NCI-H446 treated with DMSO at 0.1 percent for 48 hours (cell line): ENCODE results near the gene ACSL3.

Experiments used
- DNase-seq: peaks from one replicate; lab custom pipeline; 2025; lab: John Stamatoyannopoulos, UW

Gene ACSL3

DNA sequence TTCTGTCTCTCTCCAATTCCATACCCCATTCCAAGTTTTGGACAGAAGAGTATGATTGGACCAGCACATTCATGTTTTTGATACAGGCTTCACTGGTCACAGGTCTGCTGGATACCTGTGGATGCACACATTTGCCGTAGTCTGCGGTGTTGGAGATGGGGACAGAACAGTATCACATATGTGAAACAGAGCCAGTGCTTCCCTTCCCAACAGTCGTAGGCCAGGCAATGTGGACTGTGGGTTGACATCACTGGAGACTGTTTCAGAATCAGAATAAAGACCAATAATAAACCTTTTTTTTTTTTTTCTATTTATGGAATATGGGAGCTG is 18.7 kb downstream of the ACSL3 start:
- no peak for DNase-seq

DNA sequence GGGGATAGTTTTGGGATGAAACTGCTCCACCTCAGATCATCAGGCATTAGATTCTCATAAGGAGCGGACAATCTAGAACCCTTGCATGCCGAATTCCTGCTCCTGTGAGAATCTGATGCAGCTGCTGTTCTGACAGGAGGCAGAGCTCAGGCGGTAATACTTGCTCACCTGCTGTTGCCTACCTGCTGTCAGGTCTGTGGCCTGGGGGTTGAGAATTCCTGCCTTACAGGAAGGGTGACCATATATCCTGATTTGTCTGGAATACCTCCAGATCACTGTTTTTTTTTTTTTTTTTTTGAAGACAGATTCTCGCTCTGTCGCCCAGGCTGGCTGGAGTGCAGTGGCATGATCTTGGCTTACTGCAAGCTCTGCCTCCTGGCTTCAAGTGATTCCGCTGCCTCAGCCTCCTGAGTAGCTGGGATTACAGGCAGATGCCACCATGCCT is 21.7 kb downstream of the ACSL3 start:
- DNase-seq: no peak

DNA sequence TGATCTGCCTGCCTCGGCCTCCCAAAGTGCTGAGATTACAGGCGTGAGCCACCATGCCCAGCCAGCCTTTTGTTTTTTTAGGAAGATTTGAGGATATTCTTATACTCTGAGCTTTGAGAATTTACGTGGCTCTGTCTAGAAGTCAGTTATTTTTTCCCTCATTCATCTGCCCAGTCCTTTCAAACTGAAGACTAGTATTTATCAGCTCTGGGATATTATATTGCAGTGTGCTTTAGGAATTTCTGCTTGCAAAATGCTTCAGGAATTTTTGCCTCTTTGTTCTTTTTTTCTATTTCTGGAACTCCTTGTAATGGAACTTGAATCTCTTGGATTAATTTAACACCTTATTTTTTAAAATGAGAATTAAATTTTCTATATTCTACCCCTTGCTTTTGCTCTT is 22.6 kb downstream of the ACSL3 start:
- DNase-seq: no peak

DNA sequence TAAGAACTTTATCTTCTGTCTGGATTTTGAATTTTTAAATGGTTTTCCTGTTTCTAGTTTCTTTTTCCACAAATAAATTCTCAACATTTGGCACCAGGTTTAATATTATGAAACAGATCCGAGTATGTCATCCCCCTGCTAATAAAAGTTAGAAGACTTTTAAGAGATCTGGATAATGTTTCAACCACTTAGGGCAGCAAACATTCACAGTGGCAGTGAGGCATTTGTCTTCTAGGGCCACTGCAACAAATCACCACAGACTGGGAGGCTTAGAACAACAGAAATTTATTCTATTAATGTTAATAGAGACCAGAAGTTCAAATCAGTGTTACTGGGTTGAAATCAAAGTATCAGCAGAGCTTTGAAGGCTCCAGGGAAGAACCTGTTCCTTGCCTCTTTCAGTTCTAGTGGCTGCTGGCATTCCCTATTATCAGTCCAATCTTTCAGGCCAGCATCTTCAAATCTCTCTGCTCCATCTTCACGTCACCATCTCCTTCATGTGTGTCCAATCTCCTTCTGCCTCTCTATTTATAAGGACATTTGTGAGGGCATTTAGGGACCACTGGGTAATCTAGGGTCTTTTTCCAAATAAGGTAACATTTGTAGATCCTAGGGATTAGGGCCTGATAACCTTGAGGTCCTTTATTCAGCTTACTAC is 23.4 kb downstream of the ACSL3 start:
- DNase-seq: no peak

DNA sequence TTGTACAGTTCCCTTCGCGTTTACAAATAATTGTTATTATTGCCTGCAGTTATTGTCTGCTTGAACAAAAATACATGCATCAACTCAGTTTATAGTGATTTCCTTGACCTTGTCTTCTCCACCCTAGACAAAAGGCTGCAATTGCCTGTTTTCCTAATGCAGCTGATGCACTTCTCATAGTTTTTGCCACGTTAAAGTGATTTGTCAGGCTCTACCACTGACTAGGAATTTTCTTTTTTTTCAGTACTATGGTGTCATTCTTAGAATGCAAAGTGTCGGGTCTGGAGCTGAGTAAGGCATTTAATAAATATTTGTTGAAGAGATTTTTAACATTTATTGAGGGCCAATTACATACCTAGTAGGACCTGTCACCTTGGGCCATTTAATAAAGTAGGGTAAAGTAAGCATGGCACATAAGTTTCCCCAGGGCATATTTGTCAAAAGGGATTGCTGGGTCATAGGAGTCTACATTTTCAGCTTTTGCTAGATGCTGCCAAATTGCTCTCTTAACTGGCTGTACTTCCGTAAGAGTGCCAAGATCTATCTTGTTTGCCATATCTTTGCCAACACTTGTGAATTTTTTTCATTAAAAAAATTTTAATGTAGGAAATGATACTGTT is 24.1 kb downstream of the ACSL3 start:
- DNase-seq: peak; percentile 50

DNA sequence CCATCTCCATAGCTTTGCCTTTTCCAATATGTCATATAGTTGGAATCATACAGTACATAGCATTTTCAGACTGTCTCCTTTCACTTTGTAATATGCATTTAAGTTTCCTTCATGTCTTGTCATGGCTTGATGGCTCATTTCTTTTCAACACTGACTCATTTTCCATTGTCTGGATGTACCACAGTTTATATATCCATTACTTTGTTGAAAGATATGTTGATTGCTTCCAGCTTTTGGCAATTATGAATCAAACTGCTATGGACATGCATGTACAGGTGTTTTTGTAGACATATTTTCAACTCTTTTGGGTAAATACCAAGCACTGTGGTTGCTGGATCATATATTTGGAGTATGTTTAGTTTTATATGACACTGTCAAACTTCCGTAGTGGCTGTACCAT is 26.3 kb downstream of the ACSL3 start:
- DNase-seq: no peak

DNA sequence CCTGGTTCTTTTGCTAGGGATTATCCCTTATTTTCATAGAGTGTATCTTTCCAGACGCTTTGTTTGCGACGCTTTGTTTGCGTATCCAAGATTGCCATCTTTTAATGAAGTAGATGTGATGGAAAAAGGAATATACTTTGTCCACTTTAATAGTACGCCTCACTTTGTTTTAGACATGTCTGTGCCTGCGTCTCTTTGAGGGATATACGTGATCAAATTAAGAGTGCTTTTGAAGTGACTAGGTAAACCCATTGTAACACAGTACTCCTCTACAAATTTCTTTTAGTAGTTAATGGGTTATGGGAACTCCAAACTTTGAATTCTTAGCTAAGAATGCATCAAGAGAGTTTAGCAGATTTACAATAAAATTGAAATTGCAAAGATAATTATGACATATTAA is 27.9 kb downstream of the ACSL3 start:
- DNase-seq: no peak

DNA sequence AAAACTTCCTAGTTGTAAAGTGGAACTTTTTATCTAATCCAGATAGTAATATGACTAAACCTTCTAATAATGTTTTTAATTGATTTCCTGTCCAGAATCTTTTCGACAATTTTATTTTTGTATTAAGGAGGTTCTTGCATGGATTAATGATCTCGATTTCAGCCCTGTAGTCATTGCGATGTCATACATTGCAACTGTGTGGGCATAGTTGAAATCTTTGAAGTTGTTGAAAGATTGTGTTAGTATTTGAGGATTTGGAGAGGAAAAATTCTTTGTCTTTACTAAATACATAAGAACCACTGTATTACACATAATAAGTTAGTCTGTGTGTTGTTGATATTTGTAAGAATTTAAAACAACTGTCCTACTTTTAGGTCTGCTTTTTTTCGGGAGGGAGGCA is 31.1 kb downstream of the ACSL3 start:
- DNase-seq: no peak

DNA sequence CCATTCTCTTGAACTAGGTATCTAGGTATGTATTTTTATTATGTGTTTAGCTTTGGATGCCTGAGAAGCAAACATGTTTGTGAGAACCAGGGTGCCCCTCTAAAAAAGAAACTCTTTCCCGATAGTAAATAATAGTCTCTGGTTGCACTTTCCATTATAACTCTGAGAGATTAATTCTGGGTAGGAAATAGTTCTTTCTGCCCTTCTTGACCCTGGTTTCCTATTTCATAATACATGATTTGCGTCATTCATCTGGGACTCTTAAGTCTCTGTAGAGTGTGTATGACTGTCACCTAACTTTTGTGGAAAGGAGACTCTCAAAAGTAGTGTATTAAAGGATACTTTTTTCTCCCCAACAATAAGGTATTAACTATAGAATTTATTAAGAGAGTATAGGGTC is 31.5 kb downstream of the ACSL3 start:
- DNase-seq: no peak

DNA sequence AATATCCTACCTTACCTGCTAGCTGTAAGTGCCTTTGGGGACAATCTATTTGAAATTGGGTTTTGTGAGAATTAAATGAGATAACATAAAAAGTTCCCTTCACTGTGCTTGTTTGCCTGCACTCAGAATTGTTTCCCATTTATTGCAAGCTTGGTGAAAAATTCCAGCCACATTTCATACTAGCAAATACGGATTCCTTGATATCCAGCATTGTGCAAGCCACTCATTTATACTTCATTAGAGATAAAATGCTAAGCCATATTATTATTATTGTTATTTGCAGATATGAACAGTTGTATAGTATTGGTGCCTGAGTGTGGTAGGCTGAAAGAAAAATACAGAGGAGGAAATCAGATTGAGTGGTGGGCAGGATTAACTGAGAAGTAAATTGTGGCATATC is 31.9 kb downstream of the ACSL3 start:
- DNase-seq: no peak

DNA sequence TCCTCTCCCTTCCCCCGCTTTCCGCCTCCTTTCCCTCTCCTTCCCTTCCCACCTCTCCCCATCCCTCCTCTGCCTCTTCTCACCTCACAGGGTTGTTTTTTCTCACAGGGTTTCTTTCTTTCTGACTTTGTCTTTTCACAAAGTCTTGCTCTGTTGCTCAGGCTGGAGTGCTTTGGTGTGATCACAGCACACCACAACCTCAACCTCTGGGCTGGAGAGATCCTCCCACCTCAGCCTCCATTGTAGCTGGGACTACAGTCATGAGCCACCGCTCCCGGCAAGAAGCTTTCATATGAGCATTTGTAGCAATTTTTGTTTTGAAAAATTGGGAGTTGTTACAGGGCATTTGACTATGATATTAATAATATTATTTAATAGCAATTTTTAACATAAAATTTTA is 32.9 kb downstream of the ACSL3 start:
- no peak for DNase-seq

DNA sequence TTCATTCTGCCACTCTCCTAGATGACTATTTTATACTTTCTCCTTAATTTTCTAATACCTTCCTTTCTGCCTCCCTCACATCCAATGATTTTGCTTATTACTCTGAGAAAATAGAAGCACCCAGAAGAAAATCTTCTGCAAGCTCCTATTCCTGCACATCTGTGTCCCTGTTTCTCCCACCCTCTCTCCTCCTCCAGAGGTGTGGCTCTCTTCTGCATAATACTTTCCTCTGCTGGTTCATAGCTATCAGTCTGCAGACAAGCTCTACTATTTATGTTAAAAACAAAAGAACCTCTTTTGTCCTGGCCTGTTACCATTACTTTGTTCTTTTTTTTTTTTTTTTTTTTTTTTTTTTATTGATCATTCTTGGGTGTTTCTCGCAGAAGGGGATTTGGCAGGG is 34.3 kb downstream of the ACSL3 start:
- no peak for DNase-seq

DNA sequence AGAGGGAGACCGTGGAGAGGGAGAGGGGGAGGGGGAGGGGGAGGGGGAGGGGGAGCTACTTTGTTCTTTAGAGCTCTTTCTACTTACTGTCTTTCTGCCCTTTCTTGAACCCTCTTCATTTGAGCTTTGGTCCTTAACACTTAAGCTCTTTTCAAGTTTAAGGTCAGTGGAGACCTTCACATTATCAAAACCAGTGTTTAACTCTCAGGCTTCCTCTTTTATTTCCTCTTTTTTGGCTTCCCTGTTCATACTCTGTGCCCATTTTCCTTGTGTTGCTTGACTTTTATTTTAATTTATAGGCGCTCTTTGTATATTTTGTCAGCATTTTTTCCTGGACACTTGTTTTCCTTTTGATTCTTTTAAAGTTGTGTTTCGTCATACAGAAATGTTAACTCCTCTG is 37.1 kb downstream of the ACSL3 start:
- DNase-seq: no peak

DNA sequence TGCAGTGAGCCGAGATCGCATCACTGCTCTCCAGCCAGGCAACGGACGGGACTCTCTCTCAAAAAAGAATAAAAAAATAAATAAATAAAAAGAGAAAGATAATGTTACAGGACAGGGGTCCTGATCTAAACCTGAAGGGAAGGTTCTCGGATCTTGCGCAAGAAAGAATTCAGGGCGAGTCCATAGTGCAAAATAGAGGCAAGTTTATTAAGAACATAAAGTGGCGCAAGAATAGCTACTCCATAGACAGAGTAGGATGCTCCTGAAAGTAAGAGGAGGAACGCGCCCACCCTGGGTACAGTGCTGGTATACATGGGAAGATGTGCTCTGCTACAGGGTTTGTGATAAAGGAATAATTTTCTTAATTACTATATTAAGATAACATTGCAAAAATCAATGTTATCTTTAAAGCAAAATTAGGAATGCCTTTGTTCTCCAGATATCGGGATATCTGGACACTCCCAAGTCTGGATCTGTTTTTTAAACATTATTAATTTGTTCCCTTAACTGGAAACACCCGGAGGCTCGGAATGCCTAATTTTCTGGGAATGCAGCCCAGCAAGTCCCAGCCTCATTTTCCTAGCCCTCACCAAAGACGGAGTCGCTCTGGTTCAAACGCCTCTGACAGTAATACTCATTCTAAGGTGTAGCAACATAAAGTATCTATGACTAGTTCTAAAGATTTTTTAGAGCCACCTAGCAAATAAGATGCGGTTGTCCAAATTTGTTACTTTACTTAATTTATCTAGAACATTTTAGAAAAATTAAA is 38.8 kb downstream of the ACSL3 start:
- no peak for DNase-seq

DNA sequence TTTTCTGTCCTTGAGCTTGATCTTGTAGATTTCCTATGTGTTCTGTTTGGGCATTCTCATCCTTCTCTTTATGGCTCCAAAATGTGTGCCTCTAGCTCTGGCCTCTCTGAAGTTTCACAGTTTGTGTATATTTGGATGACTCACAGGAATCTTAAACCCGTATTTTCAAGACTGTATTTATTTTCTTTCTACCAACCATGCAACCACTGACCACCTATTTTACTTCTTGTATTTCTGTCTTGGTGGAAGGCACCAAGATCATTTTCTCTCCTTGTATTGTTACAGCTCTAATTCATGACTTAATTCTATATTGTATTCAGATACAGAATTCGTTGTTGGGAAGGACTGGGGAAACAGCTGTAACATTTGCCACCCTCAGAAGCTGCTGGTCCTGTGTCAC is 39.5 kb downstream of the ACSL3 start:
- no peak for DNase-seq

DNA sequence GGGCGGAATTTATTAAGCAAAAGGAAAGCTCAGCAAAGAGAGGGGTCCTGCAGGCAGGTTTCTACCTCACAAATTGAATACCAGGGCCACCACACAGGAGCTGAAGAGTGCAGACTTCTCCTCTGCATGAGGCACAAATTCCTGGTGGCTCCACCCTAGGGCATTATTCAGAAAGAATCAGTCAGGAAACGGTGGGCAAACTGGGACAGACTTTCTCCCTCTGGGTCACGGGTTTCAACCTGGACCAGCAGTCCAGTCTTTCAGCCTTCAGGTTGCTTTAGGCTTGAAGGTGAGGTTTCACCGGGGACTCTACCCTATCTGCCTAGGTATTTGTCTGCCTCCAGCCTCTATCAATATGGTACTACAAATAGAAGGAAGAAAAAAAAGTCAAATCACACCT is 41.8 kb downstream of the ACSL3 start:
- DNase-seq: no peak

DNA sequence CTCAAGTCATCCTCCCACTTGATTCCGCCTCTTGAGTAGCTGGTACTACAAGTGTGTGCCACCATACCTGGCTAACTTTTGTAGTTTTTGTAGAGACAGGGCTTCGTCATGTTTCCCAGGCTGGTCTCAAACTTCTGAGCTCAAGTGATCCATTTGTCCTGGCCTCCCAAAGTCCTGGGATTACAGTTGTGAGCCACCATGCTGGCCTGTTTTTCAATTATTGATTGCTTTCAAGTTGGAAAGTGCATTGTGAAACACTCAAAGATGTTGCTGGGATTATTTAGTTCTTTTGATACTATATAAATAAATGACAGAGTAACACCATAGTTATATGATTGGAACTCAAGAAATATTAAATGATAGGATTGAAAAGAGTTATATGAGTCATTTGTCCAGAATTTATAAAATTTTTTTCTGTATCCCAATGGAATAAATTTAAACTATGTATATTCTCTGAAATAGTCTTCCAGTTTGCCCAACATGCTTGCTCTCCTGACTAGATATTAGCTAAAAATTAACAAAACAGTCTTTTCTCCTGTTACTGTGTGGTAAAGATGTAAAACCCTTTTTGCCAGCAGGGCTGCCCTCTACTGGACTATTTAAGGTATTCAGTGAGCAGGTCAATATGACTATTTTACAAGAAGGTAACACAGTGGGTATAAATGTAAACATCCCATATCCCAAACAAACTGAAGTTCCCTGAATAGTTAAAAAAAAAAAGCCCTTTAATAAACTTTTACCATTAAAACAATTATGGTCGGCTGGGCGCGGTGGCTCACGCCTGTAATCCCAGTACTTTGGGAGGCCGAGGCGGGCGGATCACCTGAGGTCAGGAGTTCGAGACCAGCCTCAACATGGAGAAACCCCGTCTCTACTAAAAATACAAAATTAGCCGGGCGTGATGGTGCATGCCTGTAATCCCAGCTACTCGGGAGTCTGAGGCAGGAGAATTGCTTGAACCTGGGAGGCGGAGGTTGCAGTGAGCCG is 42.7 kb downstream of the ACSL3 start:
- DNase-seq: peak; percentile 10

DNA sequence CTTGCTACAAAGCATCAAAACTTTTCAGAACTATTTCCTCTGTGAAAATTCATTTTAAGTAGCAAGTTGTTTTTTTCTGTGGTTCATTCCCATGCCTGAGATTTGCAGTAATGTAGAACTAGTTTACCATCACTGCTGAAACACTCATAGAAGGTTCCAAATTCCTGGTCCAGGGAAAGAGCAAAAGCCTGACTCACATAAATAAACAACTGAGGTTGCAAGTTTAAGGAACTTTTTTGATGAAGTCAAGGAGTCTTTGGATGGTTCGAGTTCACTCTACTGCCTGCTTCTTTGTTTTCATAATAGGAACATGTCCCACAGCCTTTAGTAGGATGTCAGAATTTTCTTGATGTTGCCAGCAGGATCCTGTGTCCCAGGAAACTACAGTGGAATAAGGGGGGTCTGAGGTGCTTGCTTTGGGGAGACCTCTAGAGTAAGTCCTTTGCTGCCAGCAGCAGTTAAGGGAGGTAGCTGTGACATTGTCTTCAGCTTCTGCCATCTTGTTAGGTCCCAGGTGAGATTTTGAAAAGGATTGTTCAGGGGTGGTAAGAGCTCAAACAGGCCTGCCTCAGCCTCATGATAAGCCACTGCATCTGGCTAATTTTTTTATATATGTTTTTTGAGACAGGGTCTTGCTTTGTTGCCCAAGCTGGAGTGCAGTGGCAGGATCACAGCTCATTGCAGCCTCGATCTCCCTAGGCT is 43.9 kb downstream of the ACSL3 start:
- no peak for DNase-seq

DNA sequence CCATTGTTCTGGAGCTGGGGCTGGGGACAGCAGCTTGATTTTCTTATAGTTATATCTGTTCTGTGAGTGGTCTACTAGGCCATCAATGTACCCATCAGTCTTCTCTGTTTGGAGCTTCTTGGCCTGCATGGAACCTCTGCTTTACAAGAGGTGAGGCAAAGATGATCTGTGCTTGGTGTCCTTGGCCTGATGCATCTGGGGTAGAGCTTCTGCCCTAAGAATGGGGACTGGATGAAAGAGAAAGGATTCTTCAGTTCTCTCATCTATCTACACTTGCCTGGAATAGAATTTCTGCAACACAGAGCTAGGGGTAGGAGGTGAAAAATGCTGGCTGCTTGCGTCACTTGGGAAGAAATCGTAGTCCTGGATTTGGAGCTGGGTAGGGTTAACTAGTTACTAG is 46.2 kb downstream of the ACSL3 start:
- DNase-seq: no peak

DNA sequence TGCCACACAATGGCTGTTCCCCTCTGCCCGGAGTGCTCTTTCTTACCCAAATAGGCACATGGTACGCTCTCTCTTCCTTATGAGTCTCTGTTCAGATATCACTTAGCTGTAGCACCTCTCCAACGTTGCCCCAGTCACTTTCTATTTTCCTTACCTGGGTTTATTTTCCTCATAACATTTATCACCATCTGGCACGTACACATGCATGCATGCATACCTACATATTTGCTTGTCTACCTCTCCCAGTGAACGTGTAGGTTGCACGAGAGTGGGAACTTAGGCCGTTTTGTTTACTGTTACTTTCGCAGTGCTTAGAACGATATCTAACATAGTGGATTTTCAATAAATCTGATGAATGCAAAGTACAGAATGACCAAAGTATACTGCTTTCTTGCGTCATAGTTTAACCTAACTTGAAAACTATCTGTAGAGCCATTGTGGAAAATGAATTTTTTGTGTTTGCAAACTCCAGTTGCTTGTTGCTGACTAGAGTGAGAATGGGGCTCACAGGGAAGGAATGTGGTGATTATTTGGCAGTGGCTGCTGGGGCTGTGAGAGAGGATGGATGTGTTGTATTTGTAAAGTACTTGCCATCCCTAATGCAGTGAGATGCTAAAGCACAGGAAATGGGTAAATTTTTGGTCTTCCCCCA is 47.1 kb downstream of the ACSL3 start:
- DNase-seq: no peak

DNA sequence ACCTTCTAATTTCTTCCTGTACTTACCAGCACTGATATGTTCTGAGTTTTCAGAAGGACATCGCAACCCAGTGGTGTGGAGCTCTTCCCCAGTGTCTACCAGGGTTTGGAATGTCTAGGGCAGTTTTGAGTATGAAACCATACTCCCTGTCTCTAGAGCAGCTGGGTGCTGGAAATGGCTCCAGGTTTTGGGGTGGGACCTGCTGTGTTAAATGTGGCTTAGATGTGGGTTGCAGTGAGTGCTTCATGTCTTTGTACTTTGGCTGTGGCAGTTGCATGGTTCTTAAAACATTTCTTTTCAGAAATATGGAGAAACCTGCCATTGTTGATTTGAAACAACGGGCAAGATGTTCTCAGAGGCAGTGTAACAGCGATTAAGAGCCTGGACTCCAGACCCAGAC is 48.5 kb downstream of the ACSL3 start:
- DNase-seq: no peak
